HEK293T (cell line): ENCODE data around the gene DNAH3.
"Not testable (repeated sequence)": the region's sequence is repeated elsewhere in the genome, so short reads cannot be mapped to it uniquely, and the experiment has no call there.

Source experiments
- CTCF ChIA-PET: fragments of 350-600 bp; formaldehyde crosslinking; extraction: SDS; loops from one replicate; lab custom pipeline; 2021; ENCODE audit warnings: antibody characterized with exemption, inconsistent platforms; lab: Yijun Ruan, JAX
- POLR2A ChIA-PET: fragments of 350-600 bp; formaldehyde crosslinking; extraction: SDS; loops from one replicate; lab custom pipeline; 2020; ENCODE audit warnings: antibody characterized with exemption, inconsistent platforms; lab: Yijun Ruan, JAX
- DNase-seq: peaks from one replicate; pipeline ENCODE4 v3.0.0; 2012; ENCODE audit warnings: mixed read lengths; ENCODE audit errors: extremely low spot score
- ARNT ChIP-seq: fragments of 450-650 bp; IDR thresholded peaks from 2 replicates; pipeline ENCODE4 v1.6.1; 2017; ENCODE audit warnings: mild to moderate bottlenecking
- BHLHE40 ChIP-seq: fragments of 450-650 bp; IDR thresholded peaks from 2 replicates; pipeline ENCODE4 v1.6.1; 2016; ENCODE audit warnings: mild to moderate bottlenecking, moderate library complexity, borderline replicate concordance
- CTBP1 ChIP-seq: fragments of 450-650 bp; IDR thresholded peaks from 2 replicates; pipeline ENCODE4 v1.6.1; 2016; ENCODE audit warnings: borderline replicate concordance
- ELF4 ChIP-seq: fragments of 450-650 bp; IDR thresholded peaks from 2 replicates; pipeline ENCODE4 v1.6.1; 2017; ENCODE audit warnings: antibody characterized with exemption
- FOXA1 ChIP-seq: fragments of 450-650 bp; IDR thresholded peaks from 2 replicates; pipeline ENCODE4 v1.6.1; 2016; ENCODE audit warnings: mild to moderate bottlenecking
- FOXK2 ChIP-seq: fragments of 450-650 bp; IDR thresholded peaks from 2 replicates; pipeline ENCODE4 v1.6.1; 2016; ENCODE audit warnings: mild to moderate bottlenecking
- FOXM1 ChIP-seq: fragments of 450-650 bp; IDR thresholded peaks from 2 replicates; pipeline ENCODE4 v1.6.1; 2017; ENCODE audit warnings: mild to moderate bottlenecking, borderline replicate concordance
- HDGF ChIP-seq: fragments of 450-650 bp; IDR thresholded peaks from 2 replicates; pipeline ENCODE4 v1.6.1; 2017; ENCODE audit warnings: antibody characterized with exemption, borderline replicate concordance
- L3MBTL2 ChIP-seq: fragments of 450-650 bp; conservative IDR thresholded peaks from 2 replicates; pipeline ENCODE4 v1.6.1; 2016; ENCODE audit warnings: mild to moderate bottlenecking
- LEF1 ChIP-seq: fragments of 450-650 bp; IDR thresholded peaks from 2 replicates; pipeline ENCODE4 v1.6.1; 2017; ENCODE audit warnings: mild to moderate bottlenecking, borderline replicate concordance
- NFRKB ChIP-seq: fragments of 450-650 bp; IDR thresholded peaks from 2 replicates; pipeline ENCODE4 v1.6.1; 2016; ENCODE audit warnings: mild to moderate bottlenecking, moderate library complexity
- SP1 ChIP-seq: fragments of 450-650 bp; IDR thresholded peaks from 2 replicates; pipeline ENCODE4 v1.6.1; 2017
- SUZ12 ChIP-seq: fragments of 450-650 bp; IDR thresholded peaks from 2 replicates; pipeline ENCODE4 v1.6.1; 2016; ENCODE audit warnings: mild to moderate bottlenecking
- TARDBP ChIP-seq: fragments of 450-650 bp; IDR thresholded peaks from 2 replicates; pipeline ENCODE4 v1.6.1; 2016
- ZNF384 ChIP-seq: fragments of 450-650 bp; IDR thresholded peaks from 2 replicates; pipeline ENCODE4 v1.6.1; 2016
- TF ChIP-seq, protein P1 (sequence below): fragments of 450-650 bp; IDR thresholded peaks from 2 replicates; pipeline ENCODE4 v1.6.1; 2016

DNAH3 gene

DNA sequence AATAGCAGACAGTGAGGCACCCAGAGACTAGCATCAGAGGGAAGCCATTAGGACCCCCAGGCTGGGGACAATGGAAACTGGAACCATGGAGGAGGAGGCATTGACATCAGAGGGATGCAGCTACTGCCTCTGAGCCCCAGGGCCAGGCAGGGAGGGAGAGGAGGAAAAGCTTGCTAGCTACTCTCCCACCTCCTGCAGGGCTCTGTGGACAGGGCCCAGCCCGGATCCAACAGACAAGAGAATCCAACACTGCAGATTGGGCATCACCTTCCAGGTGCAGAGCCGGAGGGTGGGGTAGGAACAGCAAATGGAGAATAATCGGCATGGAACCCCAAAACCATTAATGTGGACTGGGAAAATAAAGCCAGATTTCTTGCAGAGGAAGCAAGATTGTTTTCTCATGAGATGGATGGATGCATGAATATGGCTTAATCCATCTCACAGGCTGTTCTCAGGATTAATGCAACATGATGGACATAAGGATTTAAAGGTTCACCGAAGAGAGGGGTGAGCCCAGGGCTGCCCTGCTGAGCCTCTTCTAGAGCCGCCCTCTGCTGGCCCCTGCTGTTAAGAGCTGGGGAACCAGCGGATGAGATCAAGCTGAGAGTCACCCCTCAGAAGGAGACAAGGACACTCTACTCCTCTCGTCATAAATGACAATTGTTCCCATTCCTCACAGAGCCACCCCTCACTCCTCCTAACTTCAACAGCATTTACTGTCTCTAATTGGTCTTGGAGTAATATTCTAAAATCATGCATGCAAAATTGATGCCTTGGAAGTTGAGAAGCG is 48.8 kb downstream of the DNAH3 start:
- POLR2A ChIA-PET, result no interaction called here
- TF ChIP-seq FOXK2, result no peak

DNA sequence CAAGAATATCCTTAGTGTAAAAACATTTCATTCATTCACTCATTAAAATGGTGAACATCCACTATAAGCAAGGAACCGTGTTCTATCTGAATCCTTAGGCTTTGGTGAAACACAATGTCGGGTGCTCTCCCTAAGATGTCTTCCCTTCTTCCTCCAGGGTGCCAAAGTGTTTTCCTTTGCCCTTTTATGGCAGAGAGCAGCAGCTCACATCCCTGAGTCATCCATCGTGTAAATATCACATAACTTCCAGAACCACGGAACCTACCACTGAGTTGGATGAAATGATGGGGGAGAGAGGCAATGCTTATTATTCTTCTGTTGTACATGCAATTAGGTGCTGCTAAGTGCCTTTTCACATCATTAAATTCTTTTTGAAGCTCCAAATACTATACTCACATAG is 50.2 kb downstream of the DNAH3 start:
- TF ChIP-seq ZNF384 (no peak), NFRKB (no peak), TARDBP (no peak), SUZ12 (no peak), L3MBTL2 (no peak), HDGF (no peak), ELF4 (no peak), BHLHE40 (no peak)
- POLR2A ChIA-PET, result no interaction called here
- no peak for DNase-seq
- CTCF ChIA-PET, result no interaction called here

More for the DNA sequence above, 48.8 kb downstream of the DNAH3 start:
- DNase-seq, result no peak
- CTCF ChIA-PET, result interaction anchor here (0.6 kb wide), 2 partner anchors 28 to 428 kb away, joined by 3 to 5 read pairs; no protein-coding TSS in a partner anchor

DNA sequence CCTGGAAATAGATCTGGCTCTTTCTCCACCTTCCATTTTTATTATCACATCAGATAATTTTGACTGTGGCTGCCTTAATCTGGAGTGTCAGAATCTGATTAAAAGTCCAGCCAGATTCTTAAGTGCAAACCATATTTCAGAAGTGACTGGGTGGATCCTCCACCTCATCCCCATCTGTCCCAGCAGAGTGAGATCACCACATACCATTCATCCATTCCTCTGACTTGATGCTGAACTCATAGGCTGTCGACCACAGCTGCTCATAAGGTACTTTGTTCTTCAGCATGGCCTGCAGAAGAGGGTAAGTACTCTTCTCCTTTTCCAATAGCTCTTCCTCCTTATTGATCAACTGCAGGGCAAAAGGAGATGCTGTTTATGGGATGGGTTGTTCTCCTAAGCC is 53.5 kb downstream of the DNAH3 start:
- no peak for DNase-seq
- POLR2A ChIA-PET, result no interaction called here
- CTCF ChIA-PET, result no interaction called here
- no peak for TF ChIP-seq SUZ12
- no peak for TF ChIP-seq LEF1
- no peak for TF ChIP-seq TARDBP
- TF ChIP-seq BHLHE40, result no peak
- no peak for TF ChIP-seq ARNT
- TF ChIP-seq HDGF, result no peak
- no peak for TF ChIP-seq CTBP1
- no peak for TF ChIP-seq ELF4
- TF ChIP-seq ZNF384, result no peak
- no peak for TF ChIP-seq FOXM1
- TF ChIP-seq FOXK2, result no peak
- no peak for TF ChIP-seq L3MBTL2
- TF ChIP-seq SP1, result no peak
- no peak for TF ChIP-seq NFRKB
- TF ChIP-seq FOXA1, result no peak
- TF ChIP-seq, protein P1, sequence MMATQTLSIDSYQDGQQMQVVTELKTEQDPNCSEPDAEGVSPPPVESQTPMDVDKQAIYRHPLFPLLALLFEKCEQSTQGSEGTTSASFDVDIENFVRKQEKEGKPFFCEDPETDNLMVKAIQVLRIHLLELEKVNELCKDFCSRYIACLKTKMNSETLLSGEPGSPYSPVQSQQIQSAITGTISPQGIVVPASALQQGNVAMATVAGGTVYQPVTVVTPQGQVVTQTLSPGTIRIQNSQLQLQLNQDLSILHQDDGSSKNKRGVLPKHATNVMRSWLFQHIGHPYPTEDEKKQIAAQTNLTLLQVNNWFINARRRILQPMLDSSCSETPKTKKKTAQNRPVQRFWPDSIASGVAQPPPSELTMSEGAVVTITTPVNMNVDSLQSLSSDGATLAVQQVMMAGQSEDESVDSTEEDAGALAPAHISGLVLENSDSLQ, result no peak

DNA sequence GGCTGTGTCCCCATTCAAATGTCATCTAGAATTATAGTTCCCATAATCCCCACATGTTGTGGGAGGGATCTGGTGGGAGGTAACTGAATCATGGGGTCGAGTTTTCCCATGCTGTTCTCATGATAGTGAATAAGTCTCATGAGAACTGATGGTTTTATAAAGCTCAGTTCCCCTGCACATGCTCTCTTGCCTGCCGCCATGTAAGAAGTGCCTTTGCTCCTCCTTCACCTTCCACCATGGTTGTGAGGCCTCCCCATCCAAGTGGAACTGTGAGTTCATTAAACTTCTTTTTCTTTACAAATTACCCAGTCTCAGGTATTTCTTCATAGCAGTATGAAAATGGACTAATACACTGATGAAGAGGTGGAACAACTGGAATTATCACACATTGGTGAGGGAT is 55.9 kb downstream of the DNAH3 start:
- POLR2A ChIA-PET, CTCF ChIA-PET: not testable (repeated sequence)

DNA sequence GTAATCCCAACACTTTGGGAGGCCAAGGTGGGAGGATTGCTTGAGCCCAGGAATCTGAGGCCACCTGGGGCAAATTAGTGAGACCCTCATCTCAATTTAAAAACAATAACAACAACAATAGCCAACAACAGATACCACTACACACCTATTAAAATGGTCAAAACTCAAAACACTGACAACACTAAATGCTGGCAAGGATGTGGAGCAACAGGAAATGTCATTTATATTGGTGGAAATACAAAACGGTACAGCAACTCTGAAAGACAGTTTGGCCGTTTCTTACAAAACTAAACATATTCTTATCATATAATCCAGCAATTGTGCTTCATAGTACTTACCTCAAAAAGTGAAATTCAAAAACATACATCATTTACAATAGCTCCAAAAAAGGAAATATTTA is 57.7 kb downstream of the DNAH3 start:
- no peak for DNase-seq
- TF ChIP-seq CTBP1 (no peak), FOXK2 (no peak), HDGF (no peak), L3MBTL2 (no peak)
- CTCF ChIA-PET, result no interaction called here
- POLR2A ChIA-PET, result no interaction called here

More for the DNA sequence above, 55.9 kb downstream of the DNAH3 start:
- DNase-seq, result not testable (repeated sequence)

DNA sequence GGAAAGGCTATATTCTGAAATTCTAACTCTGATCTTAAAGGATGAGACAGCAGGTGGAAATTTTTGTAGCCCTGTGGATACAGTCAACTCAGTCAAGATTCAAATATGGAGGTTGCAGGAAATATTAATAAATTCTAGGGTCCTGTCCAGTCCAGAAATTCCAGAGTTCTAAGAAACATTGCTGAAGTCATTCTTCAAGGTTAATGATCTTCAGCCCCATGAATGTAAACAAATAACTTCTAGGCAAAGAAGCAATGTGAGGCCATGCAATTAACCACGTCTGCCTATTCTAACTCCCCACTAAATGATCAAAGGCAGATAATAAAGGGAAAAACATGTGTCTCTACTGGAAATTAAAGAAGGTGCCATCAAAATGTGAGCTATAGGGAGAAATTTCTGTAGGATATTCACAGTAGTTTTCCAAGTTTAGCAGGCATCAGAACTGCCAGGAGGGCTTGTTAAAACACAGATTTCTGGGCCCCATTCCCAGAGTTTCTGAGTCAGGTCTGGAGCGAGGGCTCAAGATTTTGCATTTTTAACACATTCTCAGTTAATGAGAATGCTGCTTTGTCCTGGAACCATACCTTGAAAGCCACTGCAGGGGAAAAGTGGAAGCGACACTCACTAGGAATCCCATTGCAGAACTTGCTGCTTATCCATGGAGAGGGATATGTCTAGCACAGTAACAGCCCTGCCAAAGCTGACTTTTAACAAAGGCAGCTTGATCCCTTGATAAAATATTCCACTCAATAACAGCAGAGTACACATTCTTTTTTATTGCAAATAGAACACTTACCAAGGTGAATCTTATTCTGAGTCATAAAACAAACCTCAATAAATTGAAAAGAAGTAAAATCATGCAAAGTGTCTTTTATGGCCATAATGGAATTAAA is 61.8 kb downstream of the DNAH3 start:
- CTCF ChIA-PET, result interaction anchor here (0.6 kb wide), 1 partner anchor 53 kb away, joined by 3 read pairs; no protein-coding TSS in a partner anchor
- TF ChIP-seq CTBP1, result no peak
- TF ChIP-seq FOXM1, result no peak
- TF ChIP-seq ZNF384, result no peak
- no peak for TF ChIP-seq L3MBTL2
- no peak for TF ChIP-seq ARNT
- no peak for TF ChIP-seq HDGF
- TF ChIP-seq TARDBP, result no peak
- no peak for TF ChIP-seq FOXK2
- no peak for TF ChIP-seq FOXA1
- no peak for TF ChIP-seq BHLHE40
- TF ChIP-seq ELF4, result no peak
- TF ChIP-seq SUZ12, result no peak
- no peak for TF ChIP-seq NFRKB
- POLR2A ChIA-PET, result no interaction called here
- no peak for DNase-seq

DNA sequence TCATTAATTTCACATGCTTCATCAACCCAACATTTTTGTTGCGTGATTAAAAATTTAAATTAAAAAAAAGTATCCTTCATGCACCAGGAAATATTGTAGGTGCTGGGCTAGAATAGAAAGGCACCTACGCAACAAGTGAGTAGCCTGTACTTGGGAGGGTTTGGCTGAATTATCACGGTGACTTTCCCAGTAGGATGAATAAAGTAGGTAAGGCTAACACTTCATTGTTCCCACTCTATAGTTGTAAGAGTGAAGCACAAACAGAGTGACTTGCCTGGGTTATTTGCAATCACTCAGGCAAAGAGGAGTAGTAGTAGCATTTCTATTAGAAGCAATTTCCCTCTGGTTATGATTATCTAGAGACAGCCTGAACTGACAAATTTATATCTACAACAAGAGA is 62.5 kb downstream of the DNAH3 start:
- POLR2A ChIA-PET, result no interaction called here
- no peak for DNase-seq
- CTCF ChIA-PET, result interaction anchor here (0.6 kb wide), 1 partner anchor 52 kb away, joined by 3 read pairs; no protein-coding TSS in a partner anchor
- no peak for TF ChIP-seq CTBP1
- TF ChIP-seq LEF1, result no peak
- no peak for TF ChIP-seq NFRKB
- no peak for TF ChIP-seq SUZ12
- TF ChIP-seq ARNT, result no peak
- no peak for TF ChIP-seq FOXM1
- TF ChIP-seq HDGF, result no peak
- no peak for TF ChIP-seq TARDBP
- no peak for TF ChIP-seq SP1
- no peak for TF ChIP-seq FOXA1
- TF ChIP-seq, protein P1, result no peak
- TF ChIP-seq FOXK2, result no peak
- no peak for TF ChIP-seq BHLHE40
- no peak for TF ChIP-seq ZNF384
- no peak for TF ChIP-seq ELF4
- TF ChIP-seq L3MBTL2, result no peak
